NB4 (cell line): ENCODE results near the gene OPCML.

Source experiments
- POLR2A ChIP-seq: IDR thresholded peaks from 2 replicates; pipeline ENCODE4 v1.6.1; 2011; ENCODE audit warnings: mild to moderate bottlenecking; ENCODE audit not compliant: insufficient read length; ENCODE audit errors: extremely low read depth
- TF ChIP-seq, protein P1 (sequence below): IDR thresholded peaks from one replicate; pipeline ENCODE4 v1.5.1; 2012; ENCODE audit warnings: low read depth, low read length
- TF ChIP-seq, protein P2 (sequence below): IDR thresholded peaks from 2 replicates; pipeline ENCODE4 v1.6.1; 2011; ENCODE audit warnings: low read depth, low read length

DNA sequence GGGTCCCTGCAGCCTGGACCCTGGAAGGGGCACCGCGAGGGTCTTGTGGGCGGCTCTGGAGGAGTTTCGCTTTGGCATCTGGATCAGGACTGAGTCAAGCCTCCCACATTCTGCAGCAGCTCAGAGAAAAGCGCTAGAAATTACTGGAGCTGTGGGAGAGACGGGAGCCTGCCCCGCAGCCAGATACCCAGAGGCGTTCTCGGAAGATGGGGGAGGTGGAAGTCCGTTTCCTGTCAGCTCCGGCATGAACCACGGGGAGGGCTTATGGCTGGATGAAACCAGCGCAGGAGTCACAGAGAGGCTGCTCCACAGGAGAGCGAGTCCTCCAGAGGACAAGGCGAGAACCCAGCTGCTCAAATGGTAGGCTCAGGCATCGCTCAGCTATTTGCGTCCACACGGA, 379.3 kb downstream of the OPCML start:
- no peak for TF ChIP-seq POLR2A
- TF ChIP-seq, protein P1, sequence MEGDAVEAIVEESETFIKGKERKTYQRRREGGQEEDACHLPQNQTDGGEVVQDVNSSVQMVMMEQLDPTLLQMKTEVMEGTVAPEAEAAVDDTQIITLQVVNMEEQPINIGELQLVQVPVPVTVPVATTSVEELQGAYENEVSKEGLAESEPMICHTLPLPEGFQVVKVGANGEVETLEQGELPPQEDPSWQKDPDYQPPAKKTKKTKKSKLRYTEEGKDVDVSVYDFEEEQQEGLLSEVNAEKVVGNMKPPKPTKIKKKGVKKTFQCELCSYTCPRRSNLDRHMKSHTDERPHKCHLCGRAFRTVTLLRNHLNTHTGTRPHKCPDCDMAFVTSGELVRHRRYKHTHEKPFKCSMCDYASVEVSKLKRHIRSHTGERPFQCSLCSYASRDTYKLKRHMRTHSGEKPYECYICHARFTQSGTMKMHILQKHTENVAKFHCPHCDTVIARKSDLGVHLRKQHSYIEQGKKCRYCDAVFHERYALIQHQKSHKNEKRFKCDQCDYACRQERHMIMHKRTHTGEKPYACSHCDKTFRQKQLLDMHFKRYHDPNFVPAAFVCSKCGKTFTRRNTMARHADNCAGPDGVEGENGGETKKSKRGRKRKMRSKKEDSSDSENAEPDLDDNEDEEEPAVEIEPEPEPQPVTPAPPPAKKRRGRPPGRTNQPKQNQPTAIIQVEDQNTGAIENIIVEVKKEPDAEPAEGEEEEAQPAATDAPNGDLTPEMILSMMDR = no peak
- TF ChIP-seq, protein P2, sequence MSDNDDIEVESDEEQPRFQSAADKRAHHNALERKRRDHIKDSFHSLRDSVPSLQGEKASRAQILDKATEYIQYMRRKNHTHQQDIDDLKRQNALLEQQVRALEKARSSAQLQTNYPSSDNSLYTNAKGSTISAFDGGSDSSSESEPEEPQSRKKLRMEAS = no peak
